GM12892 (cell line): ENCODE results near the gene POGK.

ENCODE experiments used
- POLR2A ChIP-seq: IDR thresholded peaks from 2 replicates; pipeline ENCODE4 v1.6.1; 2011; ENCODE audit warnings: low read depth, low read length, control low read depth
- POLR2AphosphoS5 ChIP-seq: IDR thresholded peaks from 2 replicates; pipeline ENCODE4 v1.6.1; 2011; ENCODE audit warnings: low read depth, low read length, control low read depth

GRCh38 chr1:166905136-166905535 lies 65.9 kb downstream of the POGK start:
- no peak for TF ChIP-seq POLR2A
- no peak for TF ChIP-seq POLR2AphosphoS5
